DND-41 (cell line): Measurements from ENCODE around the gene SH2D7.

Experiments
- ATAC-seq: fragments of 200-7000 bp; cut with Tn5 transposase; 3 replicates; pipeline ENCODE4 v1.9.1; 2021; ENCODE audit warnings: low read depth; ENCODE audit not compliant: insufficient read depth
- DNase-seq: peaks from one replicate; pipeline ENCODE4 v3.0.0-alpha.2; 2020
- H2AFZ ChIP-seq: 2 replicates; pipeline ENCODE4 v1.6.0; 2012; ENCODE audit warnings: low read depth, low read length
- H3K27ac ChIP-seq: 2 replicates; pipeline ENCODE4 v1.5.1; 2012; ENCODE audit warnings: low read length, inconsistent platforms
- H3K27me3 ChIP-seq: fragments of 200-600 bp; sonication (generic); 2 replicates; pipeline ENCODE4 v1.6.0; 2012; ENCODE audit warnings: low read length, mild to moderate bottlenecking, inconsistent platforms; ENCODE audit not compliant: insufficient read depth, poor library complexity
- H3K36me3 ChIP-seq: 2 replicates; pipeline ENCODE4 v1.5.1; 2012; ENCODE audit warnings: low read length, inconsistent platforms; ENCODE audit not compliant: insufficient read depth
- H3K4me1 ChIP-seq: 2 replicates; pipeline ENCODE4 v1.5.1; 2012; ENCODE audit warnings: mild to moderate bottlenecking, low read length; ENCODE audit not compliant: insufficient read depth
- H3K4me2 ChIP-seq: 2 replicates; pipeline ENCODE4 v1.6.0; 2012; ENCODE audit warnings: mild to moderate bottlenecking, moderate library complexity, low read length, inconsistent platforms; ENCODE audit not compliant: insufficient read depth
- H3K4me3 ChIP-seq, 2 experiments: fragments of 200-600 bp in 1 of 2; shearing (Covaris generic) in 1 of 2; 2 replicates each; pipeline ENCODE4 v1.5.1; 2012 to 2016; ENCODE audit warnings: inconsistent platforms in 2 of 2, low read length in 2 of 2, mild to moderate bottlenecking in 2 of 2, low read depth in 1 of 2, moderate library complexity in 1 of 2
- H3K79me2 ChIP-seq: 2 replicates; pipeline ENCODE4 v1.6.0; 2012; ENCODE audit warnings: low read length, inconsistent platforms; ENCODE audit not compliant: insufficient read depth
- H3K9ac ChIP-seq: 2 replicates; pipeline ENCODE4 v1.6.0; 2012; ENCODE audit warnings: low read depth, mild to moderate bottlenecking, inconsistent platforms, low read length, moderate library complexity
- H3K9me3 ChIP-seq: 2 replicates; pipeline ENCODE4 v1.5.1; 2012; ENCODE audit warnings: low read length, moderate library complexity, mild to moderate bottlenecking, inconsistent platforms; ENCODE audit not compliant: insufficient read depth, severe bottlenecking
- H4K20me1 ChIP-seq: 2 replicates; pipeline ENCODE4 v1.6.0; 2012; ENCODE audit warnings: low read length; ENCODE audit not compliant: insufficient read depth
- CTCF ChIP-seq: IDR thresholded peaks from 2 replicates; pipeline ENCODE4 v1.5.1; 2012; ENCODE audit warnings: borderline replicate concordance, low read length, moderate library complexity, mild to moderate bottlenecking; ENCODE audit not compliant: poor library complexity, severe bottlenecking; ENCODE audit errors: extremely low read depth
- EZH2 ChIP-seq: IDR thresholded peaks from 3 replicates; pipeline ENCODE4 v1.6.1; 2012; ENCODE audit warnings: borderline replicate concordance, low read depth, mild to moderate bottlenecking, moderate library complexity, low read length, inconsistent platforms; ENCODE audit not compliant: severe bottlenecking

SH2D7 gene

GRCh38 chr15:78064544-78064943 is 27.8 kb upstream of the SH2D7 start:
- no peak overlapping the region for H3K27ac ChIP-seq

GRCh38 chr15:78065284-78065872 is 27.0 kb upstream of the SH2D7 start:
- H3K9me3 ChIP-seq: no peaks in the 10 kb centered on the region
- DNase-seq (no peak), ATAC-seq (no peak)
- peaks cover 59% of the 10 kb centered on the region for H3K4me1 ChIP-seq
- no peak overlapping the region for H2AFZ ChIP-seq
- H3K4me3 ChIP-seq: no peak overlapping the region
- no peaks in the 10 kb centered on the region for H3K27me3 ChIP-seq
- no peak overlapping the region for H3K27ac ChIP-seq
- H4K20me1 ChIP-seq: peaks cover 22% of the 10 kb centered on the region
- no peak overlapping the region for H3K9ac ChIP-seq
- peaks cover 4% of the 10 kb centered on the region; the same call in 1 of the 2 replicates for H3K36me3 ChIP-seq
- H3K79me2 ChIP-seq: peaks cover 100% of the 10 kb centered on the region
- no peak overlapping the region for H3K4me2 ChIP-seq
- TF ChIP-seq EZH2: no peak
- no peak for TF ChIP-seq CTCF

More at GRCh38 chr15:78064544-78064943, 27.8 kb upstream of the SH2D7 start:
- Histone ChIP-seq H3K9me3 (no peaks in the 10 kb centered on the region), H3K4me3 (no peak overlapping the region), H3K36me3 (peaks cover 4% of the 10 kb centered on the region; the same call in 1 of the 2 replicates), H3K27me3 (no peaks in the 10 kb centered on the region), H3K79me2 (peaks cover 100% of the 10 kb centered on the region), H3K4me1 (peaks cover 59% of the 10 kb centered on the region), H3K9ac (no peak overlapping the region), H4K20me1 (peaks cover 29% of the 10 kb centered on the region), H3K4me2 (no peak overlapping the region), H2AFZ (no peak overlapping the region)
- DNase-seq (no peak), ATAC-seq (no peak)
- TF ChIP-seq CTCF: no peak
- no peak for TF ChIP-seq EZH2

- Histone ChIP-seq H4K20me1 (peaks cover 20% of the 10 kb centered on the region), H3K4me3 (no peak overlapping the region), H3K4me1 (peaks cover 65% of the 10 kb centered on the region), H3K36me3 (peaks cover 4% of the 10 kb centered on the region; the same call in 1 of the 2 replicates), H3K9ac (no peak overlapping the region), H3K27me3 (no peaks in the 10 kb centered on the region), H3K27ac (no peak overlapping the region; the same call in 1 of the 2 replicates), H2AFZ (no peak overlapping the region), H3K4me2 (no peak overlapping the region), H3K9me3 (no peaks in the 10 kb centered on the region), H3K79me2 (peaks cover 99% of the 10 kb centered on the region)
- no peak for ATAC-seq
- no peak for TF ChIP-seq CTCF
- no peak for TF ChIP-seq EZH2
- no peak for DNase-seq
Measured at GRCh38 chr15:78065973-78066946, 26.1 kb upstream of the SH2D7 start.
